Measurements from ENCODE around the gene FNDC5. TPM values are rescaled to one million over a fixed set of nuclear protein-coding genes. Genes with fewer than 3 reads are reported as not detected.

The FNDC5 gene
- total RNA-seq, 2 experiments from 2014 or later: not detected

DNA sequence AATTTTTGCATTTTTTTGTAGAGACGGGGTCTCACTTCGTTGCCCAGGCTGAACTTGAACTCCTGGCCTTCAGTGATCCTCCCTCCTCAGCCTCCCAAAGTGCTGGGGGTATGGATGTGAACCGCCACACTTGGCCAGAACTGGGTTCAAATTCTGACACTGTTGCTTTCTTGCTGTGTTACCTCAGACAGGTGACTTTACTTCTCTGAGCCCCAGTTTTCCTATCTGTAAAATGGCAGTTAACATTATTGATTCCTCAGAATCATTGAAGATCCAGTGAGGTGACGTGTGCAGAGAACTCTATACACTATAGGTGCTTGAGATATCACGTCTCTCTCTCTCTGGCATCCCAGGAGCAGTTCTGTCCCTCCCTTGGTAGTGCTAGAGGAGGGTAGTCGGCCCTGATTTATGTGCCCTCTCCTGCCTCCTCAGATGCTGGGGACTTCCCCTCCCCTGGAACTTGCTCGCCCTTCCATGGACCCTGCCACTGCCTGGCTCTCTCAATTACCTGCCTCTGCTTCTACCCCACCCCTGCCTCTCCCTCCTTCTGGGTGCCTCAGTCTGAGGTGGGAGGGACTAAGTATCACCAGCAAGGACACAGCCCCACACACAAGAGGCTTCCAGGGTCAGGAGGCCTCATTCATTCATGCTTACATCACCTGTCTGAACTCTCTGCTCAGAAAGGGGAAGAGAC, 12.8 kb upstream of the FNDC5 start:
- Histone ChIP-seq H3K4me1 (ENCODE audit: insufficient read depth, low read length) (peaks cover 13% of the 10 kb centered on the region), H3K36me3 (ENCODE audit: insufficient read depth, low read length) (no peaks in the 10 kb centered on the region), H3K27ac (ENCODE audit: low read depth in 1 of 2, low read length in 2 of 2) (no peak overlapping the region), H3K4me3 (ENCODE audit: low read length) (no peak overlapping the region), H3K9me3 (ENCODE audit: control insufficient read depth in 1 of 2, insufficient read depth in 1 of 2, low read length in 2 of 2) (peaks cover 0 to 15% of the 10 kb centered on the region in 2 experiments), H3K27me3 (ENCODE audit: control insufficient read depth in 1 of 2, insufficient read depth in 2 of 2, low read length in 2 of 2) (peaks cover 35 to 58% of the 10 kb centered on the region in 2 experiments)
- intact Hi-C loops (cut with DNase I, micrococcal nuclease): no loop called here
- Mint-ChIP-seq H3K4me3 (no peak overlapping the region), H3K36me3 (ENCODE audit: low read depth) (no peaks in the 10 kb centered on the region), H3K27me3 (peaks cover 56% of the 10 kb centered on the region), H3K27ac (no peak overlapping the region), H3K4me1 (ENCODE audit: low read depth) (no peaks in the 10 kb centered on the region), H3K9me3 (no peaks in the 10 kb centered on the region)
- ChIA-PET CTCF (no interaction called here), POLR2A (no interaction called here)
- ATAC-seq (ENCODE audit: poor library complexity) (no peak), DNase-seq (no peak)
- TF ChIP-seq, protein P1, sequence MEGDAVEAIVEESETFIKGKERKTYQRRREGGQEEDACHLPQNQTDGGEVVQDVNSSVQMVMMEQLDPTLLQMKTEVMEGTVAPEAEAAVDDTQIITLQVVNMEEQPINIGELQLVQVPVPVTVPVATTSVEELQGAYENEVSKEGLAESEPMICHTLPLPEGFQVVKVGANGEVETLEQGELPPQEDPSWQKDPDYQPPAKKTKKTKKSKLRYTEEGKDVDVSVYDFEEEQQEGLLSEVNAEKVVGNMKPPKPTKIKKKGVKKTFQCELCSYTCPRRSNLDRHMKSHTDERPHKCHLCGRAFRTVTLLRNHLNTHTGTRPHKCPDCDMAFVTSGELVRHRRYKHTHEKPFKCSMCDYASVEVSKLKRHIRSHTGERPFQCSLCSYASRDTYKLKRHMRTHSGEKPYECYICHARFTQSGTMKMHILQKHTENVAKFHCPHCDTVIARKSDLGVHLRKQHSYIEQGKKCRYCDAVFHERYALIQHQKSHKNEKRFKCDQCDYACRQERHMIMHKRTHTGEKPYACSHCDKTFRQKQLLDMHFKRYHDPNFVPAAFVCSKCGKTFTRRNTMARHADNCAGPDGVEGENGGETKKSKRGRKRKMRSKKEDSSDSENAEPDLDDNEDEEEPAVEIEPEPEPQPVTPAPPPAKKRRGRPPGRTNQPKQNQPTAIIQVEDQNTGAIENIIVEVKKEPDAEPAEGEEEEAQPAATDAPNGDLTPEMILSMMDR (IDR thresholded peaks at IDR 0.05): no peak

DNA sequence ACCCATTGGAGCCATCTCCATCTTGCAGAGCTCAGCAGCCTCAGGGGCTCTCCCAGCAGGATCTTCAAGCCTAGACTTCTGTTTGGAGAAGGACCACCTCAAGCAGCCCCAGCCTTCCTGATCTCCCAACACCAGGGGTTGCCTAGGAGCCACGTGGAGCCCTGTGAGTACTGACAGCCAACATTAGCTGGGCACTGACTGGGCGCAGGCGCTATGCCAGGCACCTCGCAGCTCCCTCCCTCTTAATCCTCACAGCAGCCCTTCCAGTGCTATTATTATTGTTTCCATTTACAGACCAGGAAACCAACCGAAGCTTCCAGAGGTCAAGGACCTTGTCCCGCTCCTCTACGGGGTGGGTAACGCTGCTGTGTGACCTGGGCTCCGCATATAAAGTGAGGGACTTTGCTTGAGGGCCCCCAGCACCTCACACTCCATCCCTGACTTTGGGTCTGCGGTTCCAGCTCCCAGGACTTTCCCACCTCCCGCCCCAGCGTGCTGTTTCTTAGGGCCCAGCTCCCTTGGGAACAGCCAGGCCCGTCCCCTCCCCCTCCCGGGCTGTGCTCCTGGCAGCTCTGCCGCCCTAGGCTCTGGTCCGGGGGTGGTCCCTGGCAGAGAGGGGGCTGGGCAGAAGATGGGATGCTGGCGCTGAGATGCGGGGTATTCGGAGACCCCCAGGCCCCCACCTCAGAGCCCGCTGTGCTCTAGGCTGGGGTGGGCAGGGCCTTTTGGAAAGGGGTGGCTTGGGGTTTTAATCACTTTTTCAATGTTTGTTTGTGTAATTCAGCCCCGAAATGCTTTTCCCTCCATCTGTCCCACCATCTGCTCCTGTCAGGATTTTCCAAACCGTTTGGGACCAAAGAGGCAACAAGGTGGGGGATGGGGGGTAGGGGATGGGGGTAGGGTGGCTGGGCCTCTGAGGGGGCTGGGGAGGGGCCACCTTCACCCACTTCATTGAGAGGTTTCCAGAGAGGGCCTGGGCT, 11.4 kb upstream of the FNDC5 start:
- Histone ChIP-seq H3K27me3 (ENCODE audit: control insufficient read depth in 1 of 2, insufficient read depth in 2 of 2, low read length in 2 of 2) (peaks cover 24 to 46% of the 10 kb centered on the region in 2 experiments), H3K9me3 (ENCODE audit: control insufficient read depth in 1 of 2, insufficient read depth in 1 of 2, low read length in 2 of 2) (peaks cover 0 to 11% of the 10 kb centered on the region in 2 experiments), H3K4me3 (ENCODE audit: low read length) (no peak overlapping the region), H3K27ac (ENCODE audit: low read depth in 1 of 2, low read length in 2 of 2) (no peak overlapping the region), H3K36me3 (ENCODE audit: insufficient read depth, low read length) (no peaks in the 10 kb centered on the region), H3K4me1 (ENCODE audit: insufficient read depth, low read length) (peaks cover 12% of the 10 kb centered on the region)
- peaks cover 52% of the 10 kb centered on the region for H3K27me3 Mint-ChIP-seq
- H3K4me3 Mint-ChIP-seq: no peak overlapping the region
- ChIA-PET CTCF (no interaction called here), POLR2A (no interaction called here)
- DNase-seq (no peak), ATAC-seq (ENCODE audit: poor library complexity) (no peak)
- no peaks in the 10 kb centered on the region for H3K4me1 Mint-ChIP-seq (ENCODE audit: low read depth)
- TF ChIP-seq, protein P1 (IDR thresholded peaks at IDR 0.05): no peak
- intact Hi-C loops (cut with DNase I, micrococcal nuclease): no loop called here
- no peaks in the 10 kb centered on the region for H3K36me3 Mint-ChIP-seq (ENCODE audit: low read depth)
- H3K9me3 Mint-ChIP-seq: no peaks in the 10 kb centered on the region
- H3K27ac Mint-ChIP-seq: no peak overlapping the region

DNA sequence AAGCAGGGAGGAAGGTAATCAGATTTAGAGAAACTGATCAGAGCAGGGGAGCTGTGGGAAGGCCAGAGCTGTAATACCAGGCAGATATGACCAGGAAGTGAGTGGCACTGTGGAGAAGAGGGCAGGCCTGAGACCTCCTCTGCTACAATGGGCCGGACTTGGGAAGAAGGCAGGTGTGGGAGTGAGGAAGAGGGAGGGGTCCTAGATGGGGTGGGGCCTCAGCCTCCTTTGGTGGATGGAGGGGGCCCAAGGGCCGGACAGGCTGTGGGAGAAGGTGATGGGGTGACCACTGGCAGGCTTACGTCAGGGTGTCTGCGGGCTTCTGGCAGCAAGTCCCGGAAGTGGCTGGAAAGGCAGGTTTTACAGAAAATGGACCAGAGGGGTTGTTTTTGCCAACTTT, 10.6 kb upstream of the FNDC5 start:
- Mint-ChIP-seq H3K4me3 (no peak overlapping the region), H3K4me1 (ENCODE audit: low read depth) (no peaks in the 10 kb centered on the region), H3K27ac (no peak overlapping the region), H3K36me3 (ENCODE audit: low read depth) (no peaks in the 10 kb centered on the region), H3K27me3 (peaks cover 51% of the 10 kb centered on the region), H3K9me3 (no peaks in the 10 kb centered on the region)
- DNase-seq (no peak), ATAC-seq (ENCODE audit: poor library complexity) (no peak)
- peaks cover 10% of the 10 kb centered on the region for H3K4me1 ChIP-seq (ENCODE audit: insufficient read depth, low read length)
- TF ChIP-seq, protein P1 (IDR thresholded peaks at IDR 0.05): no peak
- H3K27ac ChIP-seq (ENCODE audit: low read depth in 1 of 2, low read length in 2 of 2): no peak overlapping the region
- H3K36me3 ChIP-seq (ENCODE audit: insufficient read depth, low read length): no peaks in the 10 kb centered on the region
- ChIA-PET POLR2A (no interaction called here), CTCF (no interaction called here)
- no peak overlapping the region for H3K4me3 ChIP-seq (ENCODE audit: low read length)
- intact Hi-C loops (cut with DNase I, micrococcal nuclease): no loop called here
- H3K27me3 ChIP-seq (ENCODE audit: control insufficient read depth in 1 of 2, insufficient read depth in 2 of 2, low read length in 2 of 2): peaks cover 23 to 38% of the 10 kb centered on the region in 2 experiments
- peaks cover 0 to 3% of the 10 kb centered on the region in 2 experiments for H3K9me3 ChIP-seq (ENCODE audit: control insufficient read depth in 1 of 2, insufficient read depth in 1 of 2, low read length in 2 of 2)

Data from CD4-positive, alpha-beta T cell (primary cell).